RPMI7951 (cell line): ENCODE data around the gene PQBP1. TPM values are rescaled to one million over a fixed set of nuclear protein-coding genes. Genes with fewer than 3 reads are reported as not detected.

ENCODE experiments used
- total RNA-seq: library from RNA; depleted of rRNA; stranded (reverse); fragments of >200 nt; shearing (Covaris generic); gene quantifications from 2 replicates; pipeline ENCODE4 v1.2.3, GENCODE V29; 2014; rRNA removed

PQBP1 gene
- total RNA-seq, 1 experiment from 2014 or later: 74.1 TPM

Other genes with a start within 250 kb of the PQBP1 start
- gene WAS, start 214.1 kb upstream of the PQBP1 start, total RNA-seq: 0.84 and 1.5 TPM in 2 replicates
- 22.3 and 27.0 TPM in 2 replicates for gene SUV39H1, start 201.2 kb upstream of the PQBP1 start, total RNA-seq
- not detected in 2 replicates for gene GLOD5, start 136.2 kb upstream of the PQBP1 start, total RNA-seq
- not detected in 2 replicates for gene GATA1, start 111.3 kb upstream of the PQBP1 start, total RNA-seq
- 39.7 and 46.2 TPM in 2 replicates for gene HDAC6, start 95.9 kb upstream of the PQBP1 start, total RNA-seq
- gene ERAS, start 71.4 kb upstream of the PQBP1 start, total RNA-seq: not detected in 2 replicates
- 0.36 and 0.59 TPM in 2 replicates for gene PCSK1N, start 62.3 kb upstream of the PQBP1 start, total RNA-seq
- 75.1 and 106 TPM in 2 replicates for gene TIMM17B, start 162 bp upstream of the PQBP1 start, total RNA-seq
- gene SLC35A2, start 13.7 kb downstream of the PQBP1 start, total RNA-seq: 29.9 and 40.6 TPM in 2 replicates
- gene PIM2, start 21.1 kb downstream of the PQBP1 start, total RNA-seq: 21.3 and 22.0 TPM in 2 replicates
- 24.6 and 28.7 TPM in 2 replicates for gene OTUD5, start 59.7 kb downstream of the PQBP1 start, total RNA-seq
- gene KCND1, start 73.9 kb downstream of the PQBP1 start, total RNA-seq: 0.59 and 1.4 TPM in 2 replicates
- gene GRIPAP1, start 104.3 kb downstream of the PQBP1 start, total RNA-seq: 17.7 and 18.3 TPM in 2 replicates
- 46.8 and 49.0 TPM in 2 replicates for gene TFE3, start 145.4 kb downstream of the PQBP1 start, total RNA-seq
- gene CCDC120, start 161.1 kb downstream of the PQBP1 start, total RNA-seq: 0.72 and 1.1 TPM in 2 replicates
- 19.9 and 21.1 TPM in 2 replicates for gene PRAF2, start 176.1 kb downstream of the PQBP1 start, total RNA-seq
- 65.5 and 76.1 TPM in 2 replicates for gene WDR45, start 182.0 kb downstream of the PQBP1 start, total RNA-seq
- gene GPKOW, start 225.8 kb downstream of the PQBP1 start, total RNA-seq: 39.6 and 47.1 TPM in 2 replicates